ENCODE results near the gene CELF5. TPM values are rescaled to one million over a fixed set of nuclear protein-coding genes. Genes with fewer than 3 reads are reported as not detected.

Gene CELF5
- total and polyA plus RNA-seq, 9 of the 15 experiments (the other 6 are each of a cell fraction or from before 2014, with no cell fraction given): 0.01 to 0.56 (median 0.22) TPM

- Histone ChIP-seq H3K36me3 (ENCODE audit: control insufficient read depth, insufficient read depth, low read length) (no peaks in the 10 kb centered on the region), H3K9me1 (ENCODE audit: control insufficient read depth, insufficient read depth, low read length) (no peaks in the 10 kb centered on the region), H3K27me3 (ENCODE audit: control insufficient read depth in 2 of 2, insufficient read depth in 2 of 2, low read length in 2 of 2) (peaks cover 11 to 24% of the 10 kb centered on the region in 2 experiments; a peak in 4 of 5 replicates), H3K4me3 (no peak overlapping the region), H4K20me1 (replicated peaks; ENCODE audit: control insufficient read depth, insufficient read depth, low read length) (peaks cover 4% of the 10 kb centered on the region; the same call in 1 of the 2 replicates), H3K9me3 (replicated peaks; ENCODE audit: control insufficient read depth, insufficient read depth, low read depth, low read length) (no peaks in the 10 kb centered on the region), H3K27ac (ENCODE audit: extremely low read depth, low read depth, low read length) (no peak overlapping the region), H3K4me1 (replicated peaks in 1 of 2; ENCODE audit: control insufficient read depth in 2 of 2, insufficient read depth in 2 of 2, low read length in 2 of 2) (peaks cover 0 to 30% of the 10 kb centered on the region in 2 experiments; a peak in 3 of 5 replicates), H2AFZ (ENCODE audit: low read depth, low read length) (no peak overlapping the region), H3K4me2 (ENCODE audit: insufficient read depth, low read length) (no peak overlapping the region), H3K79me2 (ENCODE audit: control insufficient read depth, insufficient read depth, low read length) (no peaks in the 10 kb centered on the region), H3K9ac (ENCODE audit: insufficient read depth in 1 of 2, low read depth in 2 of 2, low read length in 2 of 2) (no peak overlapping the region)
- 18% methylated on average over 5 of the region's 11 CpGs for WGBS (ENCODE audit: insufficient coverage, low coverage, missing lambda C conversion rate)
- ChIA-PET POLR2A (no interaction called here), CTCF (ENCODE audit: low intra/inter-chr PET ratio) (no interaction called here)
- FAIRE-seq (no peak), ATAC-seq (no peak), DNase-seq (ENCODE audit: extremely low read depth in 1 of 4, low spot score in 3 of 4) (peak in 1 of 4 experiments; percentile 6)
- no TSS peak for BruUV-seq (replicated peaks)
- TF ChIP-seq HNRNPL (IDR thresholded peaks at IDR 0.05; ENCODE audit: low read depth, low read length) (no peak), ZNF436 (CRISPR knock-in tag; IDR thresholded peaks at IDR 0.05) (peak; percentile 72; the same call in 1 of the 2 replicates), GTF3C2 (IDR thresholded peaks at IDR 0.05; ENCODE audit: borderline replicate concordance, extremely low read depth, insufficient read length) (peak; percentile 54), ZFP36 (IDR thresholded peaks at IDR 0.05; ENCODE audit: low read depth, low read length, partially characterized antibody) (peak; percentile 98), GABPA (tag; conservative IDR thresholded peaks at IDR 0.05; ENCODE audit: low read depth) (no peak), KDM1A (IDR thresholded peaks at IDR 0.05) (peak in 1 of 2 experiments; percentile 29; a peak in 1 of 4 replicates), SMARCA5 (IDR thresholded peaks at IDR 0.05) (peak; percentile 83), BCOR (IDR thresholded peaks at IDR 0.05) (peak; percentile 79), E4F1 (CRISPR knock-in tag; IDR thresholded peaks at IDR 0.05; ENCODE audit: borderline replicate concordance) (no peak), PATZ1 (CRISPR knock-in tag; IDR thresholded peaks at IDR 0.05; ENCODE audit: borderline replicate concordance) (no peak), SLC30A9 (CRISPR knock-in tag; IDR thresholded peaks at IDR 0.05) (no peak), GMEB1 (CRISPR knock-in tag; IDR thresholded peaks at IDR 0.05) (no peak)
- intact Hi-C loops (cut with micrococcal nuclease): no loop called here
- in situ Hi-C loops (cut with MboI): no loop called here
Measured at GRCh38 chr19:3316132-3316648, 91.7 kb downstream of the CELF5 start.

All from K562 (cell line).